ENCODE measurements around the gene CNKSR3. TPM values are rescaled to one million over a fixed set of nuclear protein-coding genes. Genes with fewer than 3 reads are reported as not detected.

The CNKSR3 gene
- total and polyA plus RNA-seq, 2 of the 8 experiments (the other 6 are each of a cell fraction or from before 2014, with no cell fraction given) = 1.2 to 6.2 TPM

GRCh38 chr6:154528310-154528915, 17.9 kb upstream of the CNKSR3 start:
- no peak overlapping the region for H4K8ac ChIP-seq (ENCODE audit: extremely low read depth, insufficient read depth, low read length)
- H3K79me2 ChIP-seq (ENCODE audit: control insufficient read depth in 1 of 2, insufficient read depth in 2 of 2, low read length in 2 of 2) = no peaks in the 10 kb centered on the region
- no peak for FAIRE-seq
- H3K56ac ChIP-seq (replicated peaks; ENCODE audit: insufficient read length, low read depth, low read length) = no peak overlapping the region
- no peaks in the 10 kb centered on the region for H3K9me3 ChIP-seq (ENCODE audit: insufficient read depth in 2 of 2, low read depth in 1 of 2, low read length in 1 of 2)
- H3K27ac ChIP-seq (ENCODE audit: low read depth, low read length) = no peak overlapping the region; the same call in 1 of the 2 replicates
- H3K27me3 ChIP-seq (replicated peaks in 1 of 4; ENCODE audit: control insufficient read depth in 3 of 4, extremely low read depth in 1 of 4, insufficient read depth in 3 of 4, low read length in 3 of 4) = no peaks in the 10 kb centered on the region
- H3K18ac ChIP-seq (ENCODE audit: extremely low read depth, low read length) = no peak overlapping the region
- H4K91ac ChIP-seq (replicated peaks; ENCODE audit: insufficient read length, low read length) = no peak overlapping the region
- H2BK20ac ChIP-seq (ENCODE audit: low read length) = no peak overlapping the region
- no peak overlapping the region for H3K4me3 ChIP-seq (ENCODE audit: extremely low read depth in 1 of 4, insufficient read depth in 2 of 4, low read depth in 3 of 4, low read length in 4 of 4)
- no peaks in the 10 kb centered on the region for H3K36me3 ChIP-seq (ENCODE audit: control insufficient read depth in 2 of 4, insufficient read depth in 4 of 4, low read length in 3 of 4)
- H3K79me1 ChIP-seq (ENCODE audit: low read depth, low read length) = no peaks in the 10 kb centered on the region
- no peaks in the 10 kb centered on the region for H3K23me2 ChIP-seq (ENCODE audit: low read depth, low read length)
- DNase-seq (ENCODE audit: low read depth in 1 of 2, low spot score in 2 of 2) = no peak
- H3K4me1 ChIP-seq (replicated peaks in 1 of 4; ENCODE audit: control insufficient read depth in 3 of 4, insufficient read depth in 4 of 4, low read length in 3 of 4) = no peaks in the 10 kb centered on the region
- H3K9ac ChIP-seq (replicated peaks in 1 of 4; ENCODE audit: extremely low read depth in 1 of 4, low read depth in 3 of 4, low read length in 3 of 4) = no peak overlapping the region
- no peak overlapping the region; the same call in 1 of the 2 replicates for H2AFZ ChIP-seq (ENCODE audit: low read length)
- ChIA-PET POLR2A (ENCODE audit: partially characterized antibody) (no interaction called here), CTCF (ENCODE audit: partially characterized antibody) (no interaction called here)
- H3K23ac ChIP-seq (ENCODE audit: insufficient read length) = no peak overlapping the region
- no peak overlapping the region for H4K5ac ChIP-seq (ENCODE audit: insufficient read length, low read depth, low read length)
- no peak overlapping the region for H3K14ac ChIP-seq (ENCODE audit: insufficient read length)
- H3K4ac ChIP-seq (replicated peaks; ENCODE audit: insufficient read length, low read depth, low read length) = no peak overlapping the region
- no peak overlapping the region for H2AK5ac ChIP-seq (ENCODE audit: low read depth, low read length)
- H2BK120ac ChIP-seq (replicated peaks; ENCODE audit: low read depth, low read length) = no peak overlapping the region
- H2BK12ac ChIP-seq (ENCODE audit: low read depth, low read length) = no peak overlapping the region
- 87% methylated on average over 3 of the region's 3 CpGs; no CpG with 5 or more reads in 1 of the 2 experiments for WGBS, 2 experiments (ENCODE audit: extremely low coverage in 1 of 2, insufficient coverage in 1 of 2, insufficient read length in 1 of 2, insufficient replicate concordance in 2 of 2, low coverage in 1 of 2, low lambda C conversion rate in 2 of 2, missing lambda C conversion rate in 1 of 2)
- no peaks in the 10 kb centered on the region for H4K20me1 ChIP-seq (replicated peaks in 1 of 2; ENCODE audit: control insufficient read depth in 1 of 2, insufficient read depth in 2 of 2, low read length in 2 of 2)
- H2BK5ac ChIP-seq (ENCODE audit: low read depth, low read length) = no peak overlapping the region
- no peak overlapping the region for H2BK15ac ChIP-seq (ENCODE audit: low read length)
- H3K4me2 ChIP-seq (ENCODE audit: insufficient read depth in 1 of 2, low read depth in 2 of 2, low read length in 2 of 2) = no peak overlapping the region
- no peak for TF ChIP-seq BACH1 (IDR thresholded peaks at IDR 0.05; ENCODE audit: low read length)
- TF ChIP-seq JUND (IDR thresholded peaks at IDR 0.05; ENCODE audit: low read length) = no peak
- TF ChIP-seq KDM5A (IDR thresholded peaks at IDR 0.05; ENCODE audit: low read length) = no peak
- no peak for TF ChIP-seq CREB1 (IDR thresholded peaks at IDR 0.05)
- TF ChIP-seq JUN (IDR thresholded peaks at IDR 0.05; ENCODE audit: low read depth, low read length) = no peak
- no peak for TF ChIP-seq SP2 (IDR thresholded peaks at IDR 0.05; ENCODE audit: low read length)
- TF ChIP-seq SP1 (IDR thresholded peaks at IDR 0.05; ENCODE audit: low read depth, low read length) = no peak
- no peak for TF ChIP-seq CBX5 (IDR thresholded peaks at IDR 0.05; ENCODE audit: low read depth, low read length)
- TF ChIP-seq E2F6 (IDR thresholded peaks at IDR 0.05) = no peak
- TF ChIP-seq HDAC6 (IDR thresholded peaks at IDR 0.05; ENCODE audit: low read depth, low read length) = no peak
- TF ChIP-seq ATF3 (IDR thresholded peaks at IDR 0.05; ENCODE audit: insufficient read depth, low read depth, low read length) = no peak
- TF ChIP-seq SUZ12 (IDR thresholded peaks at IDR 0.05; ENCODE audit: low read length) = no peak
- TF ChIP-seq GABPA (IDR thresholded peaks at IDR 0.05; ENCODE audit: borderline replicate concordance, insufficient read depth, low read length) = no peak
